ENCODE measurements around the gene METRN. TPM values are rescaled to one million over a fixed set of nuclear protein-coding genes. Genes with fewer than 3 reads are reported as not detected.

Gene METRN
- total and polyA plus RNA-seq, 2 donors (not counting 1 experiment from before 2014, with no cell fraction given) = 5.3 to 35.3 TPM

- no peak for DNase-seq (ENCODE audit: low read depth in 2 of 2)
- peaks cover 2% of the 10 kb centered on the region for H3K36me3 ChIP-seq (ENCODE audit: control insufficient read depth, insufficient read depth, low read length)
- no peaks in the 10 kb centered on the region for H3K27me3 ChIP-seq (ENCODE audit: control insufficient read depth, insufficient read depth, low read length)
- no peaks in the 10 kb centered on the region for H4K20me1 ChIP-seq (ENCODE audit: control insufficient read depth, extremely low read depth, insufficient read depth, low read length)
- TF ChIP-seq EZH2 (IDR thresholded peaks at IDR 0.05; ENCODE audit: low read length, missing control alignments) = no peak
- TF ChIP-seq CTCF (conservative IDR thresholded peaks at IDR 0.05 in 1 of 2, IDR thresholded peaks at IDR 0.05 in 1 of 2; ENCODE audit: low read depth in 1 of 2, low read length in 2 of 2) = no peak
- H3K79me2 ChIP-seq (ENCODE audit: control insufficient read depth, insufficient read depth, low read length) = no peaks in the 10 kb centered on the region
- H3K4me1 ChIP-seq (ENCODE audit: control insufficient read depth, extremely low read depth, insufficient read depth, low read length) = peaks cover 2% of the 10 kb centered on the region
- H2AFZ ChIP-seq (ENCODE audit: low read length) = no peak overlapping the region
- H3K4me2 ChIP-seq (ENCODE audit: extremely low read depth, insufficient read depth, low read length) = no peak overlapping the region
- no peak overlapping the region for H3K4me3 ChIP-seq (replicated peaks in 1 of 4; ENCODE audit: control extremely low read depth in 1 of 4, insufficient read depth in 1 of 4, low read depth in 3 of 4, low read length in 4 of 4)
- no peak overlapping the region for H3K9ac ChIP-seq (ENCODE audit: insufficient read depth, low read length)
- no peak overlapping the region for H3K27ac ChIP-seq (ENCODE audit: insufficient read depth, low read length)
- no peaks in the 10 kb centered on the region for H3K9me3 ChIP-seq (ENCODE audit: control insufficient read depth, insufficient read depth, low read depth, low read length)
These were observed 10.1 kb downstream of the METRN start for GRCh38 chr16:725041-725376.

- Histone ChIP-seq H4K20me1 (ENCODE audit: control insufficient read depth, extremely low read depth, insufficient read depth, low read length) (no peaks in the 10 kb centered on the region), H3K4me2 (ENCODE audit: extremely low read depth, insufficient read depth, low read length) (no peak overlapping the region), H3K27ac (ENCODE audit: insufficient read depth, low read length) (no peak overlapping the region), H3K4me1 (ENCODE audit: control insufficient read depth, extremely low read depth, insufficient read depth, low read length) (no peaks in the 10 kb centered on the region), H3K36me3 (ENCODE audit: control insufficient read depth, insufficient read depth, low read length) (peaks cover 6% of the 10 kb centered on the region), H2AFZ (ENCODE audit: low read length) (no peak overlapping the region), H3K27me3 (ENCODE audit: control insufficient read depth, insufficient read depth, low read length) (no peaks in the 10 kb centered on the region), H3K9ac (ENCODE audit: insufficient read depth, low read length) (no peak overlapping the region), H3K79me2 (ENCODE audit: control insufficient read depth, insufficient read depth, low read length) (no peaks in the 10 kb centered on the region), H3K4me3 (replicated peaks in 1 of 4; ENCODE audit: control extremely low read depth in 1 of 4, insufficient read depth in 1 of 4, low read depth in 3 of 4, low read length in 4 of 4) (no peak overlapping the region), H3K9me3 (ENCODE audit: control insufficient read depth, insufficient read depth, low read depth, low read length) (no peaks in the 10 kb centered on the region)
- TF ChIP-seq EZH2 (IDR thresholded peaks at IDR 0.05; ENCODE audit: low read length, missing control alignments) (no peak), CTCF (conservative IDR thresholded peaks at IDR 0.05 in 1 of 2, IDR thresholded peaks at IDR 0.05 in 1 of 2; ENCODE audit: low read depth in 1 of 2, low read length in 2 of 2) (no peak)
- DNase-seq (ENCODE audit: low read depth in 2 of 2) = no peak
These were observed 10.7 kb downstream of the METRN start for GRCh38 chr16:725463-726187.

GRCh38 chr16:726188-726437 is 11.2 kb downstream of the METRN start:
- no peak overlapping the region for H3K9ac ChIP-seq (ENCODE audit: insufficient read depth, low read length)
- H3K27me3 ChIP-seq (ENCODE audit: control insufficient read depth, insufficient read depth, low read length) = no peaks in the 10 kb centered on the region
- TF ChIP-seq EZH2 (IDR thresholded peaks at IDR 0.05; ENCODE audit: low read length, missing control alignments) (no peak), CTCF (conservative IDR thresholded peaks at IDR 0.05 in 1 of 2, IDR thresholded peaks at IDR 0.05 in 1 of 2; ENCODE audit: low read depth in 1 of 2, low read length in 2 of 2) (no peak)
- no peaks in the 10 kb centered on the region for H3K9me3 ChIP-seq (ENCODE audit: control insufficient read depth, insufficient read depth, low read depth, low read length)
- no peak overlapping the region for H3K4me2 ChIP-seq (ENCODE audit: extremely low read depth, insufficient read depth, low read length)
- H3K36me3 ChIP-seq (ENCODE audit: control insufficient read depth, insufficient read depth, low read length) = peaks cover 7% of the 10 kb centered on the region
- H3K27ac ChIP-seq (ENCODE audit: insufficient read depth, low read length) = no peak overlapping the region
- H4K20me1 ChIP-seq (ENCODE audit: control insufficient read depth, extremely low read depth, insufficient read depth, low read length) = no peaks in the 10 kb centered on the region
- no peak overlapping the region for H3K4me3 ChIP-seq (replicated peaks in 1 of 4; ENCODE audit: control extremely low read depth in 1 of 4, insufficient read depth in 1 of 4, low read depth in 3 of 4, low read length in 4 of 4)
- no peaks in the 10 kb centered on the region for H3K4me1 ChIP-seq (ENCODE audit: control insufficient read depth, extremely low read depth, insufficient read depth, low read length)
- H3K79me2 ChIP-seq (ENCODE audit: control insufficient read depth, insufficient read depth, low read length) = no peaks in the 10 kb centered on the region
- no peak overlapping the region for H2AFZ ChIP-seq (ENCODE audit: low read length)
- DNase-seq (ENCODE audit: low read depth in 2 of 2) = no peak

All from fibroblast of lung (primary cell).